ENCODE results near the gene GFPT1. TPM values are rescaled to one million over a fixed set of nuclear protein-coding genes. Genes with fewer than 3 reads are reported as not detected.

The GFPT1 gene
- total RNA-seq, result 55.6 and 66.6 TPM in 2 replicates

GRCh38 chr2:69386789-69387734 is at the start of gene GFPT1:
GFPT1 (minus strand) TSS chr2:69387227; CDS start chr2:69387071, 156 bp downstream.

Small RNAs within 50 kb of the gene (small RNA-seq; reads per million reads assigned to genes)
- not detected for gene RF00019

Other genes with a start within 250 kb of the GFPT1 start
- 50.0 and 54.2 TPM in 2 replicates for gene NFU1, start 50.2 kb upstream of the GFPT1 start, total RNA-seq

All from articular chondrocyte of knee joint (primary cell).